ENCODE data around the gene FBN2. TPM values are rescaled to one million over a fixed set of nuclear protein-coding genes. Genes with fewer than 3 reads are reported as not detected.
"Not testable (repeated sequence)": the region's sequence is repeated elsewhere in the genome, so short reads cannot be mapped to it uniquely, and the experiment has no call there.

Gene FBN2
- total RNA-seq, 2 donors from 2014 or later = 1.8 to 1.9 TPM

DNA sequence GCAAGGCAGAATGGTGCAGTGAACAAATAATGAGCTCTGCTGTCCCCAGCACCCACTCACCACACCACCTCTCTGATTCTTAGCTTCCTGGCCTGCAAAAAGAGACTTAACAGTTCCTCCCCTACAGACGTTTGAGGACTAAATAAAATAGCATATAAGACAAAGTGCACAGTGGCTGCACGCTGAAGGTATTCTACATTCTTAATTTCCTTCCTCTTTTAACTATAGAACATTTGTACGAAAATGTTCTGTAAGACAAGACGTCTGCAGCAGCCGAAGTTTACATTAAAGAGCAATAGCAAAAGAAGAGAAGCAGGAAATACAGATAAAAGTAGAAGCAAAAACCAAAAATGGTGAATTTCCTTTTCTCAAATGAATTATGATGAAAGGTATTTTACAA lies 15.7 kb downstream of the FBN2 start:
- Histone ChIP-seq H3K27me3 (no peaks in the 10 kb centered on the region), H3K9me3 (no peaks in the 10 kb centered on the region), H3K4me1 (no peaks in the 10 kb centered on the region), H3K4me3 (no peak overlapping the region), H3K36me3 (no peaks in the 10 kb centered on the region), H3K27ac (no peak overlapping the region), H3K9ac (ENCODE audit: low read depth in 2 of 2, low read length in 2 of 2) (no peak overlapping the region)
- intact Hi-C loops (cut with DNase I) = no loop called here
- TF ChIP-seq, protein P1, sequence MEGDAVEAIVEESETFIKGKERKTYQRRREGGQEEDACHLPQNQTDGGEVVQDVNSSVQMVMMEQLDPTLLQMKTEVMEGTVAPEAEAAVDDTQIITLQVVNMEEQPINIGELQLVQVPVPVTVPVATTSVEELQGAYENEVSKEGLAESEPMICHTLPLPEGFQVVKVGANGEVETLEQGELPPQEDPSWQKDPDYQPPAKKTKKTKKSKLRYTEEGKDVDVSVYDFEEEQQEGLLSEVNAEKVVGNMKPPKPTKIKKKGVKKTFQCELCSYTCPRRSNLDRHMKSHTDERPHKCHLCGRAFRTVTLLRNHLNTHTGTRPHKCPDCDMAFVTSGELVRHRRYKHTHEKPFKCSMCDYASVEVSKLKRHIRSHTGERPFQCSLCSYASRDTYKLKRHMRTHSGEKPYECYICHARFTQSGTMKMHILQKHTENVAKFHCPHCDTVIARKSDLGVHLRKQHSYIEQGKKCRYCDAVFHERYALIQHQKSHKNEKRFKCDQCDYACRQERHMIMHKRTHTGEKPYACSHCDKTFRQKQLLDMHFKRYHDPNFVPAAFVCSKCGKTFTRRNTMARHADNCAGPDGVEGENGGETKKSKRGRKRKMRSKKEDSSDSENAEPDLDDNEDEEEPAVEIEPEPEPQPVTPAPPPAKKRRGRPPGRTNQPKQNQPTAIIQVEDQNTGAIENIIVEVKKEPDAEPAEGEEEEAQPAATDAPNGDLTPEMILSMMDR (IDR thresholded peaks at IDR 0.05) = no peak
- no peak for DNase-seq

DNA sequence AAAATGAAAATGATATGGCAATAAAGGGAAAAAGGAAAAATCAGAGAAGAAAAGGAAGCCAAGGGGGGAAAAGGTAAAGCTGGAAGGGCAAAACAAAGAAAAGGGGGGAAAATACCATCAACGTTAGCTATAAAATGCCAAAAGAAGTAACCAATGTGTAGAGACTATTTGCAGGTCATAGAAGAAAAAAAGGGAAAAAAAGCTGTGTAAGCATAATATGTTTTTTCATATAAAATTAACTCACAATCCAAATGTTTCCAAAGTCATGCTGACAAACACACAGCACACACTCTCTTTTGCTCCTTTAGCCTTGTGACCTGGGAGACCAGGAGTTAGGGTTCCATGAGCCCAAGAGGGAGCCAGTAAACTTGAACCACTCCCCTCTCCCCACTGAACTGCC lies 18.2 kb downstream of the FBN2 start:
- Histone ChIP-seq H3K9me3 (no peaks in the 10 kb centered on the region), H3K27me3 (no peaks in the 10 kb centered on the region), H3K27ac (no peak overlapping the region), H3K36me3 (no peaks in the 10 kb centered on the region), H3K4me3 (no peak overlapping the region), H3K4me1 (no peaks in the 10 kb centered on the region), H3K9ac (ENCODE audit: low read depth in 2 of 2, low read length in 2 of 2) (no peak overlapping the region)
- intact Hi-C loops (cut with DNase I) = no loop called here
- TF ChIP-seq, protein P1 (IDR thresholded peaks at IDR 0.05) = no peak
- DNase-seq = no peak

DNA sequence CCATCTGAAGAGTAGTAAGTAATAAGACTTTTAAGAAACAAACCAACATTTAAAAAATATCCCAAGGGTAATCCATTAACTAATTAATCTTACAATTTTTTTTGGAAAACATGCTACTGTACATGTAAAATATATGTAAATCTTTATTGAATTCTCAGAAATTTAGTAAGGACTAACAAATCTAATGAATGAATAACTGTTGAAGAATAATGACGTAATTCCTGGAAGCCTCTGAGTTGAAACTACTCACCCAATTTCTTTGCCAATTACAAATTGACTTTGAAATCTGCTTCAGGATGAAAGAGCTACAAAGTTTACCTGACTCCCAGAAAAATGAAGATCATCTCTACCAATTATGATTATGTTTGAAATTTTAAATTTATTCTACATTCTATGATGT lies 21.1 kb downstream of the FBN2 start:
- intact Hi-C loops (cut with DNase I) = no loop called here
- Histone ChIP-seq H3K9ac (ENCODE audit: low read depth in 2 of 2, low read length in 2 of 2) (no peak overlapping the region), H3K27me3 (no peaks in the 10 kb centered on the region), H3K9me3 (no peaks in the 10 kb centered on the region), H3K4me1 (no peaks in the 10 kb centered on the region), H3K36me3 (no peaks in the 10 kb centered on the region), H3K27ac (no peak overlapping the region), H3K4me3 (no peak overlapping the region)
- no peak for DNase-seq
- TF ChIP-seq, protein P1 (IDR thresholded peaks at IDR 0.05) = no peak

DNA sequence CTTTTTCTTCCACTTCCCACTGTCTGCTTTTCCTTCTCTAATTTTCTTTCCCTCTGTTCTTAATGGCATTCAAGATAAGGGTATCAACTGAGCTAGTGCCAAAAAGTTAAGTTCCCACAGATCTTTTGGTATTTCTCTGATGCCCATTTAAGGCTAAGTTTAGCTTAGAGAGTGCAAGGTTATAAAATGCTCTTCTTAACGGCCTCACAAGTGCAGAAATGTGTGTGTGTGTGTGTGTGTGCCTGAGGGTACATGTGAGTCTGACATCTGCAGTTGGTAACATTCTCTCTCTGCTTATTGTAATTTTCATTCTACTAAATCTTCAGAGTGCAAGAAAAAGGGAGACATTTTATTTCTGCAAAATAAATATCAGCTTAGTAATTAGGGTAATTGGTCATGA lies 24.2 kb downstream of the FBN2 start:
- no peaks in the 10 kb centered on the region for H3K27me3 ChIP-seq
- no peaks in the 10 kb centered on the region for H3K4me1 ChIP-seq
- no peak overlapping the region for H3K9ac ChIP-seq (ENCODE audit: low read depth in 2 of 2, low read length in 2 of 2)
- TF ChIP-seq, protein P1 (IDR thresholded peaks at IDR 0.05) = no peak
- H3K9me3 ChIP-seq = no peaks in the 10 kb centered on the region
- no peak for DNase-seq
- no peak overlapping the region for H3K27ac ChIP-seq
- intact Hi-C loops (cut with DNase I) = no loop called here
- no peaks in the 10 kb centered on the region for H3K36me3 ChIP-seq
- H3K4me3 ChIP-seq = no peak overlapping the region

DNA sequence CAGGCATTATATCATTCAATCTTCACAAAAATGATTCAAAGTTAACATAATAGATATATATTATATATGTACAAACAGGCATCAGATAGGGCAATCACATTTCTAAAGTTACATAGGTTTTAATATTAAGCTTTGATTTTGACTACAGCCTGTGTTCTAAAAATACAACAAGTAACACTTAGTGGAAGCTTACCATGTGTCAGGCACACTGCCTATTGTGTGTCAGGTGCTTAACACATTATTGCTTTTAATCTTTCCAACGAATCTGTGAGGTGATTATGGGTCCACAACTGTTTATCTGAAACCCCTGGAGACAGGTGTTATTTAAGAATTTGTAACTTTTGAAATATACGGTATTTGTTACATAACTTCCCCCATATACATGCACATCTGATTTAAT lies 25.2 kb downstream of the FBN2 start:
- no peaks in the 10 kb centered on the region for H3K27me3 ChIP-seq
- H3K27ac ChIP-seq = no peak overlapping the region
- no peaks in the 10 kb centered on the region for H3K4me1 ChIP-seq
- TF ChIP-seq, protein P1 (IDR thresholded peaks at IDR 0.05) = no peak
- no peaks in the 10 kb centered on the region for H3K9me3 ChIP-seq
- H3K4me3 ChIP-seq = no peak overlapping the region
- no peak for DNase-seq
- no peak overlapping the region for H3K9ac ChIP-seq (ENCODE audit: low read depth in 2 of 2, low read length in 2 of 2)
- H3K36me3 ChIP-seq = no peaks in the 10 kb centered on the region
- intact Hi-C loops (cut with DNase I) = no loop called here

DNA sequence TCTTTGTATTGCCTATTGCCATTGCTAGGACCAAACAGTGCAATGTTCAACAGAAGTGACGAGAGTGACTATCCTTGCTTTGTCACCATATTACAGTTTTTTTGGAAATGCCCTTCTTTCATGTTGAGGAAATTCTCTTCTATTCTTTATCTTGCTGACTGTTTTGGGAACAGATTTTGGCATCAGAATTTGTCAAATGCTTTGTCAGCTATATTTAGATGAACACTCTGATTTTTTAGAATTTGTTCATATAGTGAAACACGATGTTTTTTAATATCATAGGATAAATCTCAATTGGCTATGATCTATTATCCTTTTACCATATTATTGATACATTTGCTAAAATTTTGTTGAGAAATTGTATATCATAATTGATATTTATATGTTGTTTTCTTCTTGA lies 31.4 kb downstream of the FBN2 start:
- Histone ChIP-seq H3K27ac (no peak overlapping the region), H3K4me1 (no peaks in the 10 kb centered on the region), H3K36me3 (no peaks in the 10 kb centered on the region), H3K4me3 (no peak overlapping the region), H3K27me3 (no peaks in the 10 kb centered on the region), H3K9me3 (no peaks in the 10 kb centered on the region), H3K9ac (ENCODE audit: low read depth in 2 of 2, low read length in 2 of 2) (no peak overlapping the region)
- TF ChIP-seq, protein P1 (IDR thresholded peaks at IDR 0.05) = no peak
- DNase-seq = no peak
- intact Hi-C loops (cut with DNase I) = no loop called here

DNA sequence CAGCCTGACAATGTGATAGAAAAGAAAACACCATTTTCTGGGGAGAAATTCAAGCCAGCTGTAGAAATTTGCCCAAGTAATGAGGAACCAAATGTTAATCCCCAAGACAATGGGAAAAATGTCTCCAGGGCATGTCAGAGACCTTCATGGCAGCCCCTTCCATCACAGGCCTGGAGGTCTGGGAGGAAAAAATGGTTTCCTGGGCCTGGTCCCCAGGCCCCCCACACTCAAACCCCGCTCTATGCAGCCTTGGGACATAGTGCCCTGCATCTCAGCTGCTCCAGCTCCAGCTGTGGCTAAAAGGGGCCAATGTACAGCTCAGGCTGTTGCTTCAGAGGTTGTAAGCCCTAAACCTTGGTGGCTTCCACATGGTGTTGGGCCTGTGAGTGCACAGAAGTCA lies 34.3 kb downstream of the FBN2 start:
- H3K4me1 ChIP-seq, H3K36me3 ChIP-seq: not testable (repeated sequence)

More for the DNA sequence above, 34.3 kb downstream of the FBN2 start:
- H3K27me3 ChIP-seq; H3K27ac ChIP-seq; intact Hi-C loops (cut with DNase I); H3K4me3 ChIP-seq; DNase-seq; H3K9ac ChIP-seq (ENCODE audit: low read depth in 2 of 2, low read length in 2 of 2); H3K9me3 ChIP-seq: not testable (repeated sequence)

Measured in colonic mucosa (tissue), 4 donors.